Testis (tissue), 3 donors: ENCODE data around the gene MAMSTR. TPM values are rescaled to one million over a fixed set of nuclear protein-coding genes. Genes with fewer than 3 reads are reported as not detected.

Experiments used
- DNase-seq: peaks from one replicate; pipeline ENCODE4 v3.0.0-alpha.2; 2019
- H3K27ac ChIP-seq, 2 donors: fragments of 200-600 bp; sonication (generic); one replicate each; pipeline ENCODE4 v1.5.1; 2019
- H3K27me3 ChIP-seq: fragments of 200-600 bp; sonication (generic); one replicate; pipeline ENCODE4 v1.5.1; 2019
- H3K36me3 ChIP-seq: fragments of 200-600 bp; sonication (generic); one replicate; pipeline ENCODE4 v1.5.1; 2017; ENCODE audit warnings: low read depth; ENCODE audit errors: missing control alignments
- H3K4me1 ChIP-seq: fragments of 200-600 bp; sonication (generic); one replicate; pipeline ENCODE4 v1.5.1; 2019
- H3K4me3 ChIP-seq, 2 donors: fragments of 200-600 bp; sonication (generic); one replicate each; pipeline ENCODE4 v1.5.1; 2017 to 2019
- H3K9me3 ChIP-seq: fragments of 200-600 bp; sonication (generic); one replicate; pipeline ENCODE4 v1.5.1; 2017
- CTCF ChIP-seq, 3 experiments: fragments of 450-650 bp in 2 of 3; fragments of 200-600 bp in 1 of 3; sonication (generic) in 1 of 3; IDR thresholded peaks; one replicate each; pipeline ENCODE4 v1.5.1; 2016 to 2019; ENCODE audit warnings: antibody characterized with exemption in 3 of 3, mild to moderate bottlenecking in 2 of 3, moderate library complexity in 1 of 3
- POLR2A ChIP-seq: fragments of 450-650 bp; IDR thresholded peaks from one replicate; pipeline ENCODE4 v1.6.1; 2017; ENCODE audit warnings: antibody characterized with exemption, mild to moderate bottlenecking, moderate library complexity
- WGBS, 2 donors: methylation state at CpG; one replicate each; pipeline ENCODE4 v1.1.5; 2018; 5-methylcytosine and 5-hydroxymethylcytosine counted together
- intact Hi-C: fragments of 100-400 bp; cut with DNase I; formaldehyde crosslinking; loops from one replicate; pipeline ENCODE4 v1.15.1; 2023; ENCODE audit warnings: low total_unique reads
- polyA plus RNA-seq: library from polyadenylated mRNA; stranded (reverse); fragments of 350-450 nt; fragmentation: Illumina TruSeq; extraction: RNeasy Lipid Tissue Mini Kit (QIAGEN cat#74804); gene quantifications from one replicate; pipeline ENCODE4 v1.2.3, GENCODE V29; 2014; ENCODE audit warnings: low read depth, low replicate concordance; ENCODE audit not compliant: insufficient read depth
- total RNA-seq, 2 donors: library from RNA; depleted of rRNA; stranded (reverse); fragments of >200 nt; gene quantifications; one replicate each; pipeline ENCODE4 v1.2.3, GENCODE V29; 2016

MAMSTR gene
- total and polyA plus RNA-seq, 3 donors from 2014 or later: 15.0 to 21.8 (median 21.8) TPM

GRCh38 chr19:48665786-48666185 is 53.7 kb downstream of the MAMSTR start:
- peaks cover 4% of the 10 kb centered on the region for H3K4me1 ChIP-seq
- H3K4me3 ChIP-seq: no peak overlapping the region
- TF ChIP-seq CTCF (IDR thresholded peaks at IDR 0.05): no peak
- no peak for TF ChIP-seq POLR2A
- no peaks in the 10 kb centered on the region for H3K27me3 ChIP-seq
- no peak overlapping the region for H3K27ac ChIP-seq
- no peaks in the 10 kb centered on the region for H3K36me3 ChIP-seq
- H3K9me3 ChIP-seq: no peaks in the 10 kb centered on the region
- 89 to 91% methylated on average over 6 of the region's 6 CpGs for WGBS, 2 donors
- DNase-seq: no peak
- intact Hi-C loops: no loop called here

- H3K4me1 ChIP-seq: peaks cover 4% of the 10 kb centered on the region
- no peak overlapping the region for H3K4me3 ChIP-seq
- TF ChIP-seq CTCF (IDR thresholded peaks at IDR 0.05) (no peak), POLR2A (no peak)
- H3K9me3 ChIP-seq: no peaks in the 10 kb centered on the region
- H3K36me3 ChIP-seq: no peaks in the 10 kb centered on the region
- 85 to 89% methylated on average over 12 to 13 of the region's 14 CpGs for WGBS, 2 donors
- H3K27ac ChIP-seq: no peak overlapping the region
- no peak for DNase-seq
- intact Hi-C loops: no loop called here
- H3K27me3 ChIP-seq: no peaks in the 10 kb centered on the region
Observed at GRCh38 chr19:48664476-48664875, 55.0 kb downstream of the MAMSTR start.

GRCh38 chr19:48663667-48664066 is 55.9 kb downstream of the MAMSTR start:
- no peaks in the 10 kb centered on the region for H3K9me3 ChIP-seq
- TF ChIP-seq CTCF (IDR thresholded peaks at IDR 0.05): no peak
- no peak for TF ChIP-seq POLR2A
- H3K36me3 ChIP-seq: no peaks in the 10 kb centered on the region
- no peaks in the 10 kb centered on the region for H3K27me3 ChIP-seq
- peaks cover 4% of the 10 kb centered on the region for H3K4me1 ChIP-seq
- intact Hi-C loops: no loop called here
- WGBS, 2 donors: 92 to 99% methylated on average over 4 of the region's 4 CpGs
- no peak overlapping the region for H3K4me3 ChIP-seq
- H3K27ac ChIP-seq: no peak overlapping the region
- no peak for DNase-seq

Other genes starting within 250 kb of the MAMSTR start
- 1 to 10 TPM in 1 of 2 donors, under 1 TPM in 1; 0.62 to 1.7 TPM for gene LMTK3, start 207.9 kb downstream of the MAMSTR start, total RNA-seq
- gene LMTK3, start 207.9 kb downstream of the MAMSTR start, polyA plus RNA-seq: 0.96 TPM
- gene SULT2B1, start 167.6 kb downstream of the MAMSTR start, total RNA-seq: 1 to 10 TPM; 1.1 to 1.4 TPM
- 1.0 TPM for gene SULT2B1, start 167.6 kb downstream of the MAMSTR start, polyA plus RNA-seq
- gene SPACA4, start 113.0 kb downstream of the MAMSTR start, total RNA-seq: 100 to 1,000 TPM in 1 of 2 donors, 10 to 100 TPM in 1; 72.6 to 147 TPM
- gene SPACA4, start 113.0 kb downstream of the MAMSTR start, polyA plus RNA-seq: 145 TPM
- 1 to 10 TPM in 1 of 2 donors, under 1 TPM in 1; 0.99 to 1.6 TPM for gene FAM83E, start 104.6 kb downstream of the MAMSTR start, total RNA-seq
- 2.2 TPM for gene FAM83E, start 104.6 kb downstream of the MAMSTR start, polyA plus RNA-seq
- 1,000 to 10,000 TPM; 1,047 to 1,537 TPM for gene RPL18, start 100.5 kb downstream of the MAMSTR start, total RNA-seq
- gene RPL18, start 100.5 kb downstream of the MAMSTR start, polyA plus RNA-seq: 1,050 TPM
- 10 to 100 TPM; 31.2 to 43.1 TPM for gene SPHK2, start 100.2 kb downstream of the MAMSTR start, total RNA-seq
- gene SPHK2, start 100.2 kb downstream of the MAMSTR start, polyA plus RNA-seq: 47.6 TPM
- gene DBP, start 82.3 kb downstream of the MAMSTR start, total RNA-seq: 10 to 100 TPM; 48.9 to 51.0 TPM
- gene DBP, start 82.3 kb downstream of the MAMSTR start, polyA plus RNA-seq: 30.4 TPM
- 1 to 10 TPM; 6.3 to 6.8 TPM for gene CA11, start 73.5 kb downstream of the MAMSTR start, total RNA-seq
- gene CA11, start 73.5 kb downstream of the MAMSTR start, polyA plus RNA-seq: 20.0 TPM
- gene NTN5, start 46.7 kb downstream of the MAMSTR start, total RNA-seq: 1 to 10 TPM; 1.6 to 4.3 TPM
- gene NTN5, start 46.7 kb downstream of the MAMSTR start, polyA plus RNA-seq: 0.87 TPM
- gene FUT2, start 23.8 kb downstream of the MAMSTR start, total RNA-seq: under 1 TPM; 0.12 to 0.47 TPM
- gene FUT2, start 23.8 kb downstream of the MAMSTR start, polyA plus RNA-seq: 0.20 TPM
- 10 to 100 TPM; 11.2 to 21.4 TPM for gene RASIP1, start 20.9 kb upstream of the MAMSTR start, total RNA-seq
- gene RASIP1, start 20.9 kb upstream of the MAMSTR start, polyA plus RNA-seq: 8.8 TPM
- 10 to 100 TPM; 10.5 to 28.9 TPM for gene IZUMO1, start 27.2 kb upstream of the MAMSTR start, total RNA-seq
- 32.8 TPM for gene IZUMO1, start 27.2 kb upstream of the MAMSTR start, polyA plus RNA-seq
- 1 to 10 TPM; 2.0 to 3.6 TPM for gene FUT1, start 32.9 kb upstream of the MAMSTR start, total RNA-seq
- 5.1 TPM for gene FUT1, start 32.9 kb upstream of the MAMSTR start, polyA plus RNA-seq
- gene FGF21, start 35.8 kb upstream of the MAMSTR start, total RNA-seq: not detected
- not detected for gene FGF21, start 35.8 kb upstream of the MAMSTR start, polyA plus RNA-seq
- 10 to 100 TPM; 58.5 to 67.4 TPM for gene BCAT2, start 91.3 kb upstream of the MAMSTR start, total RNA-seq
- 38.0 TPM for gene BCAT2, start 91.3 kb upstream of the MAMSTR start, polyA plus RNA-seq
- 10 to 100 TPM in 1 of 2 donors, 1 to 10 TPM in 1; 5.6 to 11.9 TPM for gene HSD17B14, start 116.8 kb upstream of the MAMSTR start, total RNA-seq
- 8.8 TPM for gene HSD17B14, start 116.8 kb upstream of the MAMSTR start, polyA plus RNA-seq
- gene PLEKHA4, start 148.9 kb upstream of the MAMSTR start, total RNA-seq: 10 to 100 TPM; 12.8 to 22.3 TPM
- 19.9 TPM for gene PLEKHA4, start 148.9 kb upstream of the MAMSTR start, polyA plus RNA-seq
- gene PPP1R15A, start 152.7 kb upstream of the MAMSTR start, total RNA-seq: 10 to 100 TPM; 37.2 to 40.9 TPM
- gene PPP1R15A, start 152.7 kb upstream of the MAMSTR start, polyA plus RNA-seq: 48.3 TPM
- 10 to 100 TPM; 24.5 to 55.2 TPM for gene TULP2, start 179.0 kb upstream of the MAMSTR start, total RNA-seq
- 72.6 TPM for gene TULP2, start 179.0 kb upstream of the MAMSTR start, polyA plus RNA-seq
- 100 to 1,000 TPM; 139 to 208 TPM for gene NUCB1, start 180.6 kb upstream of the MAMSTR start, total RNA-seq
- gene NUCB1, start 180.6 kb upstream of the MAMSTR start, polyA plus RNA-seq: 136 TPM
- 1 to 10 TPM; 2.3 to 2.4 TPM for gene DHDH, start 214.0 kb upstream of the MAMSTR start, total RNA-seq
- gene DHDH, start 214.0 kb upstream of the MAMSTR start, polyA plus RNA-seq: 3.1 TPM
- 10 to 100 TPM; 50.1 to 52.1 TPM for gene BAX, start 235.2 kb upstream of the MAMSTR start, total RNA-seq
- gene BAX, start 235.2 kb upstream of the MAMSTR start, polyA plus RNA-seq: 48.7 TPM
- gene FTL, start 245.6 kb upstream of the MAMSTR start, total RNA-seq: 100 to 1,000 TPM; 746 to 935 TPM
- gene FTL, start 245.6 kb upstream of the MAMSTR start, polyA plus RNA-seq: 1,424 TPM